ENCODE measurements around the gene AGMO.

The AGMO gene

GRCh38 chr7:15178065-15178464 lies 383.8 kb downstream of the AGMO start:
- Histone ChIP-seq H4K20me1 (ENCODE audit: insufficient read depth, low read length) (no peaks in the 10 kb centered on the region), H3K27ac (ENCODE audit: low read length) (no peak overlapping the region), H2AFZ (ENCODE audit: low read depth, low read length) (no peak overlapping the region), H3K79me2 (ENCODE audit: low read length) (no peaks in the 10 kb centered on the region), H3K9ac (ENCODE audit: low read length) (no peak overlapping the region), H3K4me1 (ENCODE audit: low read length) (no peaks in the 10 kb centered on the region), H3K4me3 (ENCODE audit: low read length) (no peak overlapping the region), H3K27me3 (ENCODE audit: low read depth, low read length) (no peaks in the 10 kb centered on the region), H3K36me3 (replicated peaks; ENCODE audit: low read depth, low read length) (no peaks in the 10 kb centered on the region), H3K4me2 (ENCODE audit: low read length) (no peak overlapping the region), H3K9me3 (ENCODE audit: insufficient read depth, low read length) (no peaks in the 10 kb centered on the region)
- no peak for TF ChIP-seq EZH2phosphoT487 (IDR thresholded peaks at IDR 0.05; ENCODE audit: low read depth)
- TF ChIP-seq CTCF (IDR thresholded peaks at IDR 0.05; ENCODE audit: low read depth, low read length): no peak

GRCh38 chr7:15176089-15176488 lies 385.7 kb downstream of the AGMO start:
- Histone ChIP-seq H3K27me3 (ENCODE audit: low read depth, low read length) (no peaks in the 10 kb centered on the region), H3K36me3 (replicated peaks; ENCODE audit: low read depth, low read length) (no peaks in the 10 kb centered on the region), H2AFZ (ENCODE audit: low read depth, low read length) (no peak overlapping the region), H3K4me1 (ENCODE audit: low read length) (no peaks in the 10 kb centered on the region), H3K79me2 (ENCODE audit: low read length) (no peaks in the 10 kb centered on the region), H3K9ac (ENCODE audit: low read length) (no peak overlapping the region), H4K20me1 (ENCODE audit: insufficient read depth, low read length) (no peaks in the 10 kb centered on the region), H3K9me3 (ENCODE audit: insufficient read depth, low read length) (no peaks in the 10 kb centered on the region), H3K27ac (ENCODE audit: low read length) (no peak overlapping the region), H3K4me3 (ENCODE audit: low read length) (no peak overlapping the region), H3K4me2 (ENCODE audit: low read length) (no peak overlapping the region)
- TF ChIP-seq EZH2phosphoT487 (IDR thresholded peaks at IDR 0.05; ENCODE audit: low read depth): no peak
- no peak for TF ChIP-seq CTCF (IDR thresholded peaks at IDR 0.05; ENCODE audit: low read depth, low read length)

- H3K4me1 ChIP-seq (ENCODE audit: low read length): no peaks in the 10 kb centered on the region
- no peaks in the 10 kb centered on the region for H3K9me3 ChIP-seq (ENCODE audit: insufficient read depth, low read length)
- no peak overlapping the region for H3K4me2 ChIP-seq (ENCODE audit: low read length)
- H3K27ac ChIP-seq (ENCODE audit: low read length): no peak overlapping the region
- no peaks in the 10 kb centered on the region for H4K20me1 ChIP-seq (ENCODE audit: insufficient read depth, low read length)
- no peak overlapping the region for H2AFZ ChIP-seq (ENCODE audit: low read depth, low read length)
- no peak overlapping the region for H3K9ac ChIP-seq (ENCODE audit: low read length)
- no peaks in the 10 kb centered on the region for H3K79me2 ChIP-seq (ENCODE audit: low read length)
- no peaks in the 10 kb centered on the region for H3K27me3 ChIP-seq (ENCODE audit: low read depth, low read length)
- TF ChIP-seq CTCF (IDR thresholded peaks at IDR 0.05; ENCODE audit: low read depth, low read length): no peak
- no peak for TF ChIP-seq EZH2phosphoT487 (IDR thresholded peaks at IDR 0.05; ENCODE audit: low read depth)
- H3K36me3 ChIP-seq (replicated peaks; ENCODE audit: low read depth, low read length): no peaks in the 10 kb centered on the region
- no peak overlapping the region for H3K4me3 ChIP-seq (ENCODE audit: low read length)
Observed at GRCh38 chr7:15175152-15175551, 386.7 kb downstream of the AGMO start.

GRCh38 chr7:15174485-15174884 lies 387.3 kb downstream of the AGMO start:
- Histone ChIP-seq H3K27me3 (ENCODE audit: low read depth, low read length) (no peaks in the 10 kb centered on the region), H2AFZ (ENCODE audit: low read depth, low read length) (no peak overlapping the region), H3K9me3 (ENCODE audit: insufficient read depth, low read length) (no peaks in the 10 kb centered on the region), H3K4me1 (ENCODE audit: low read length) (no peaks in the 10 kb centered on the region), H3K27ac (ENCODE audit: low read length) (no peak overlapping the region), H4K20me1 (ENCODE audit: insufficient read depth, low read length) (no peaks in the 10 kb centered on the region), H3K9ac (ENCODE audit: low read length) (no peak overlapping the region), H3K79me2 (ENCODE audit: low read length) (no peaks in the 10 kb centered on the region), H3K36me3 (replicated peaks; ENCODE audit: low read depth, low read length) (no peaks in the 10 kb centered on the region), H3K4me3 (ENCODE audit: low read length) (no peak overlapping the region), H3K4me2 (ENCODE audit: low read length) (no peak overlapping the region)
- TF ChIP-seq CTCF (IDR thresholded peaks at IDR 0.05; ENCODE audit: low read depth, low read length): no peak

Measured in OCI-LY3 (cell line).